Erythroblast (primary cell): ENCODE measurements around the gene ALKBH7.

Experiments
- GATA1 ChIP-seq: IDR thresholded peaks from 2 replicates; pipeline ENCODE4 v1.6.1; 2011; ENCODE audit warnings: low read depth, mild to moderate bottlenecking, control low read depth, low read length, moderate library complexity
- POLR2A ChIP-seq: IDR thresholded peaks from 2 replicates; pipeline ENCODE4 v1.6.1; 2011; ENCODE audit warnings: mild to moderate bottlenecking, low read length

GRCh38 chr19:6392221-6393073, 19.9 kb downstream of the ALKBH7 start:
- TF ChIP-seq POLR2A (no peak), GATA1 (no peak)
